GM12878 (cell line): ENCODE data around the gene APH1B. TPM values are rescaled to one million over a fixed set of nuclear protein-coding genes. Genes with fewer than 3 reads are reported as not detected.

ENCODE experiments used
- ATAC-seq: fragments of 200-7000 bp; cut with Tn5 transposase; 3 replicates; pipeline ENCODE4 v1.9.1; 2020; ENCODE audit warnings: mild to moderate bottlenecking, moderate library complexity
- BruUV-seq: library from RNA; stranded (reverse); fragments of 400-500 nt; replicated peaks from 2 replicates; lab custom pipeline; 2021; lab: Mats Ljungman, UMichigan
- CTCF ChIA-PET: fragments of 300-600 bp; sonication (Branson Sonifier 250); formaldehyde crosslinking; extraction: SDS; loops from one replicate; lab custom pipeline; 2021; ENCODE audit warnings: inconsistent platforms; lab: Yijun Ruan, JAX
- POLR2A ChIA-PET: fragments of 350-600 bp; formaldehyde crosslinking; extraction: SDS; loops from one replicate; lab custom pipeline; 2021; ENCODE audit warnings: inconsistent platforms; lab: Charles Lee
- RAD21 ChIA-PET: fragments of 300-600 bp; sonication (Branson Sonifier 250); formaldehyde crosslinking; loops from one replicate; lab custom pipeline; 2023; ENCODE audit warnings: antibody characterized with exemption; ENCODE audit not compliant: unreplicated experiment; lab: Charles Lee
- SMC1A ChIA-PET: fragments of 300-600 bp; sonication (Branson Sonifier 250); formaldehyde crosslinking; loops from one replicate; lab custom pipeline; 2023; ENCODE audit not compliant: unreplicated experiment, uncharacterized antibody; lab: Charles Lee
- DNase-seq: peaks from one replicate; pipeline ENCODE4 v3.0.0-alpha.2; 2011; ENCODE audit warnings: low read depth, low spot score
- FAIRE-seq: peaks from 3 replicates; lab custom pipeline; 2011; peaks lifted over from hg19 to GRCh38; lab: Jason Lieb, UNC
- H2AFZ ChIP-seq: 2 replicates; pipeline ENCODE4 v1.6.0; 2011; ENCODE audit warnings: low read depth, low read length, control low read depth; ENCODE audit not compliant: control insufficient read depth
- H3K27ac ChIP-seq: 2 replicates; pipeline ENCODE4 v1.5.1; 2011; ENCODE audit warnings: control low read depth; ENCODE audit not compliant: control insufficient read depth, insufficient read depth
- H3K27me3 ChIP-seq, 2 experiments: replicated peaks in 1 of 2; 2 replicates each; pipeline versions ENCODE4 v1.6.0 to v1.6.1; 2011; ENCODE audit warnings: low read length in 1 of 2; ENCODE audit not compliant: control insufficient read depth in 2 of 2, insufficient read depth in 2 of 2
- H3K36me3 ChIP-seq, 2 experiments: 2 replicates each; pipeline ENCODE4 v1.5.1; 2011; ENCODE audit warnings: low read length in 1 of 2; ENCODE audit not compliant: control insufficient read depth in 2 of 2, insufficient read depth in 2 of 2
- H3K4me1 ChIP-seq: 2 replicates; pipeline ENCODE4 v1.6.1; 2011; ENCODE audit warnings: mild to moderate bottlenecking, low read length, moderate library complexity, mixed read lengths; ENCODE audit not compliant: control insufficient read depth, insufficient read depth
- H3K4me2 ChIP-seq: 2 replicates; pipeline ENCODE4 v1.6.0; 2011; ENCODE audit warnings: control low read depth; ENCODE audit not compliant: control insufficient read depth, insufficient read depth
- H3K4me3 ChIP-seq: fragments of 200-600 bp; sonication (generic); 2 replicates; pipeline ENCODE4 v1.5.1; 2016
- H3K79me2 ChIP-seq: 2 replicates; pipeline ENCODE4 v1.6.0; 2011; ENCODE audit warnings: low read length; ENCODE audit not compliant: control insufficient read depth, insufficient read depth
- H3K9ac ChIP-seq: 2 replicates; pipeline ENCODE4 v1.8.0; 2011; ENCODE audit warnings: low read length, control low read depth, mixed read lengths; ENCODE audit not compliant: control insufficient read depth, insufficient read depth
- H3K9me3 ChIP-seq: replicated peaks from 3 replicates; pipeline ENCODE4 v1.5.1; 2011; ENCODE audit warnings: mild to moderate bottlenecking, low read length; ENCODE audit not compliant: control insufficient read depth, insufficient read depth
- H4K20me1 ChIP-seq: 2 replicates; pipeline ENCODE4 v1.6.0; 2011; ENCODE audit not compliant: control insufficient read depth, insufficient read depth
- GABPA ChIP-seq: IDR thresholded peaks from 2 replicates; pipeline ENCODE4 v1.6.1; 2014; ENCODE audit warnings: antibody characterized with exemption, low read depth, mild to moderate bottlenecking, inconsistent platforms
- HDAC6 ChIP-seq: fragments of 200-600 bp; sonication (generic); IDR thresholded peaks from one replicate; pipeline ENCODE4 v1.8.0; 2017; ENCODE audit warnings: antibody characterized with exemption; ENCODE audit not compliant: unreplicated experiment
- HDGF ChIP-seq: fragments of 450-650 bp; IDR thresholded peaks from 2 replicates; pipeline ENCODE4 v1.6.1; 2016; ENCODE audit warnings: antibody characterized with exemption
- JUND ChIP-seq: IDR thresholded peaks from 2 replicates; pipeline ENCODE4 v1.6.1; 2012; ENCODE audit warnings: low read depth, mild to moderate bottlenecking, low read length, improper control_type of control experiment, moderate library complexity
- NKRF ChIP-seq: fragments of 450-650 bp; conservative IDR thresholded peaks from 2 replicates; pipeline ENCODE4 v1.6.1; 2017; ENCODE audit warnings: mild to moderate bottlenecking, moderate library complexity
- NR2C2 ChIP-seq: IDR thresholded peaks from 2 replicates; pipeline ENCODE4 v1.6.1; 2011; ENCODE audit warnings: borderline replicate concordance, low read depth; ENCODE audit not compliant: control insufficient read depth, insufficient read length
- POU2F2 ChIP-seq: IDR thresholded peaks from 3 replicates; pipeline ENCODE4 v1.6.1; 2011; ENCODE audit warnings: low read depth, mild to moderate bottlenecking, low read length, borderline replicate concordance
- TAF1 ChIP-seq: IDR thresholded peaks from 2 replicates; pipeline ENCODE4 v1.6.1; 2011; ENCODE audit warnings: mild to moderate bottlenecking, low read depth, low read length, borderline replicate concordance
- TCF7 ChIP-seq: IDR thresholded peaks from 2 replicates; pipeline ENCODE4 v1.6.1; 2014; ENCODE audit warnings: antibody characterized with exemption, borderline replicate concordance
- ZNF274 ChIP-seq: IDR thresholded peaks from one replicate; pipeline ENCODE4 v1.8.0; 2011; ENCODE audit not compliant: insufficient read length, insufficient read depth
- WGBS: methylation state at CpG from one replicate; pipeline ENCODE4 v1.1.6; 2016; ENCODE audit warnings: low lambda C conversion rate; ENCODE audit not compliant: insufficient replicate concordance, insufficient coverage; ENCODE audit errors: missing lambda C conversion rate; 5-methylcytosine and 5-hydroxymethylcytosine counted together
- in situ Hi-C: fragments of 300-500 bp; cut with MboI; formaldehyde crosslinking; loops from 9 replicates; pipeline ENCODE4 v1.14.3; 2018; ENCODE audit warnings: mixed read lengths
- intact Hi-C: fragments of 100-400 bp; cut with micrococcal nuclease; formaldehyde crosslinking; loops from one replicate; pipeline ENCODE4 v1.14.2; 2022; ENCODE audit not compliant: unreplicated experiment
- polyA plus RNA-seq, 11 experiments: library from polyadenylated mRNA; depleted of rRNA in 4 of 11; unstranded in 6 of 11; stranded (reverse) in 5 of 11; fragments of >200 nt; fragmentation: Nextera tagmentation in 4 of 11; fragmentation: Illumina TruSeq in 1 of 11; extraction: Ambion mirVana in 4 of 11; extraction: Trizol in 1 of 11; gene quantifications; 1 replicate in 1 of 11; 2 replicates in 10 of 11; pipeline versions ENCODE4 v1.2.1 to v1.2.3, GENCODE V29; 2011 to 2016; ENCODE audit warnings: inconsistent platforms in 2 of 11, missing spikeins in 2 of 11, low read depth in 1 of 11
- total RNA-seq, 4 experiments: library from RNA; depleted of rRNA in 3 of 4; stranded (reverse); fragments of >200 nt in 3 of 4; fragmentation: Illumina TruSeq in 1 of 4; extraction: Trizol in 1 of 4; gene quantifications; 2 replicates each; pipeline versions ENCODE4 v1.2.1 to v1.2.3, GENCODE V29; 2013 to 2021
- TF ChIP-seq, protein P1 (sequence below): fragments of 450-650 bp; formaldehyde crosslinking; IDR thresholded peaks from 2 replicates; pipeline ENCODE4 v1.4.0; 2020; ENCODE audit warnings: mild to moderate bottlenecking, moderate library complexity
- TF ChIP-seq, protein P2 (sequence below): IDR thresholded peaks from 2 replicates; pipeline ENCODE4 v1.6.1; 2012; ENCODE audit warnings: low read length, inconsistent platforms

APH1B gene
- total and polyA plus RNA-seq, 10 of the 15 experiments (the other 5 are each of a cell fraction or from before 2014, with no cell fraction given): 5.0 to 20.8 (median 11.1) TPM

DNA sequence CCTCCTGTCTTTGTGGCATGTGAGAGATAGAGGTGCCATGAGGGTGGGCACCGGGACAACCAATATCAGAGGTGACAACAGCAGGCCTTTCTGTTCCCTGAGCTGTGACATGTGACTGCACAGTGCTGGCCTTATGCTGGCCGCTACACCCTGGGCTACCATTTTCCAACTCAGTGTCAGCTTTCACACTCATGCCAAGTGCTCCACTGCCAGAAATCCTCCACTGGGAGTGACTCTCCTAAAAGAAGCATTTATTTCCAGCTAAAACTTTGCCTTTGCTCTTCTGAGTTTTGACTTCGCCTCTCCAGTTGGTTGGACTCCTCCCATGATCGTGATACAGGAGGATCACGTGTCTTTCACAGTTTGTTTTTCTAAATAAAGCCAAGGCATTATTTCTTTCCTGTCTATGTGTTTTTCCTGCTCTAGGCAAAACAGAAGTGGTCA lies 72.8 kb downstream of the APH1B start:
- no peak for ATAC-seq
- no peak for TF ChIP-seq NKRF
- TF ChIP-seq, protein P1, sequence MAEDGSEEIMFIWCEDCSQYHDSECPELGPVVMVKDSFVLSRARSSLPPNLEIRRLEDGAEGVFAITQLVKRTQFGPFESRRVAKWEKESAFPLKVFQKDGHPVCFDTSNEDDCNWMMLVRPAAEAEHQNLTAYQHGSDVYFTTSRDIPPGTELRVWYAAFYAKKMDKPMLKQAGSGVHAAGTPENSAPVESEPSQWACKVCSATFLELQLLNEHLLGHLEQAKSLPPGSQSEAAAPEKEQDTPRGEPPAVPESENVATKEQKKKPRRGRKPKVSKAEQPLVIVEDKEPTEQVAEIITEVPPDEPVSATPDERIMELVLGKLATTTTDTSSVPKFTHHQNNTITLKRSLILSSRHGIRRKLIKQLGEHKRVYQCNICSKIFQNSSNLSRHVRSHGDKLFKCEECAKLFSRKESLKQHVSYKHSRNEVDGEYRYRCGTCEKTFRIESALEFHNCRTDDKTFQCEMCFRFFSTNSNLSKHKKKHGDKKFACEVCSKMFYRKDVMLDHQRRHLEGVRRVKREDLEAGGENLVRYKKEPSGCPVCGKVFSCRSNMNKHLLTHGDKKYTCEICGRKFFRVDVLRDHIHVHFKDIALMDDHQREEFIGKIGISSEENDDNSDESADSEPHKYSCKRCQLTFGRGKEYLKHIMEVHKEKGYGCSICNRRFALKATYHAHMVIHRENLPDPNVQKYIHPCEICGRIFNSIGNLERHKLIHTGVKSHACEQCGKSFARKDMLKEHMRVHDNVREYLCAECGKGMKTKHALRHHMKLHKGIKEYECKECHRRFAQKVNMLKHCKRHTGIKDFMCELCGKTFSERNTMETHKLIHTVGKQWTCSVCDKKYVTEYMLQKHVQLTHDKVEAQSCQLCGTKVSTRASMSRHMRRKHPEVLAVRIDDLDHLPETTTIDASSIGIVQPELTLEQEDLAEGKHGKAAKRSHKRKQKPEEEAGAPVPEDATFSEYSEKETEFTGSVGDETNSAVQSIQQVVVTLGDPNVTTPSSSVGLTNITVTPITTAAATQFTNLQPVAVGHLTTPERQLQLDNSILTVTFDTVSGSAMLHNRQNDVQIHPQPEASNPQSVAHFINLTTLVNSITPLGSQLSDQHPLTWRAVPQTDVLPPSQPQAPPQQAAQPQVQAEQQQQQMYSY: no peak
- no peak for TF ChIP-seq HDAC6
- no peak for TF ChIP-seq POU2F2
- no peak for TF ChIP-seq NR2C2
- no peak for TF ChIP-seq TAF1
- no peak for TF ChIP-seq GABPA
- TF ChIP-seq, protein P2, sequence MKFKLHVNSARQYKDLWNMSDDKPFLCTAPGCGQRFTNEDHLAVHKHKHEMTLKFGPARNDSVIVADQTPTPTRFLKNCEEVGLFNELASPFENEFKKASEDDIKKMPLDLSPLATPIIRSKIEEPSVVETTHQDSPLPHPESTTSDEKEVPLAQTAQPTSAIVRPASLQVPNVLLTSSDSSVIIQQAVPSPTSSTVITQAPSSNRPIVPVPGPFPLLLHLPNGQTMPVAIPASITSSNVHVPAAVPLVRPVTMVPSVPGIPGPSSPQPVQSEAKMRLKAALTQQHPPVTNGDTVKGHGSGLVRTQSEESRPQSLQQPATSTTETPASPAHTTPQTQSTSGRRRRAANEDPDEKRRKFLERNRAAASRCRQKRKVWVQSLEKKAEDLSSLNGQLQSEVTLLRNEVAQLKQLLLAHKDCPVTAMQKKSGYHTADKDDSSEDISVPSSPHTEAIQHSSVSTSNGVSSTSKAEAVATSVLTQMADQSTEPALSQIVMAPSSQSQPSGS: no peak
- TF ChIP-seq JUND: no peak
- no peak for TF ChIP-seq TCF7
- no peak for TF ChIP-seq ZNF274
- TF ChIP-seq HDGF: no peak
- POLR2A ChIA-PET: interaction anchor here (1.2 kb wide), 1 partner anchor 31 kb away, joined by 3 read pairs; no protein-coding TSS in a partner anchor
- in situ Hi-C loops: no loop called here
- Histone ChIP-seq H4K20me1 (no peaks in the 10 kb centered on the region), H3K4me1 (no peaks in the 10 kb centered on the region), H3K4me3 (no peak overlapping the region), H3K27ac (no peak overlapping the region), H3K9ac (no peak overlapping the region), H3K4me2 (no peak overlapping the region), H3K27me3 (no peaks in the 10 kb centered on the region; a peak in 2 of 4 replicates), H3K9me3 (no peaks in the 10 kb centered on the region), H3K36me3 (no peaks in the 10 kb centered on the region), H2AFZ (no peak overlapping the region), H3K79me2 (no peaks in the 10 kb centered on the region)
- BruUV-seq: no TSS peak
- no peak for FAIRE-seq
- CTCF ChIA-PET: interaction anchor here (1.0 to 1.7 kb wide), 2 partner anchors 10 to 22 kb away, joined by 3 to 4 read pairs; no protein-coding TSS in a partner anchor
- RAD21 ChIA-PET: interaction anchor here (0.6 kb wide), 1 partner anchor 188 kb away, joined by 5 read pairs; no protein-coding TSS in a partner anchor
- intact Hi-C loops: no loop called here
- SMC1A ChIA-PET: interaction anchor here (1.2 to 2.0 kb wide), 3 partner anchors 11 to 61 kb away, joined by 3 to 7 read pairs (median 3); no protein-coding TSS in a partner anchor
- no peak for DNase-seq
- 57% methylated on average over 5 of the region's 5 CpGs for WGBS
